ENCODE results near the gene LURAP1L. TPM values are rescaled to one million over a fixed set of nuclear protein-coding genes. Genes with fewer than 3 reads are reported as not detected.

The LURAP1L gene
- total and polyA plus RNA-seq, 11 donors: 1.4 to 5.7 (median 2.9) TPM

DNA sequence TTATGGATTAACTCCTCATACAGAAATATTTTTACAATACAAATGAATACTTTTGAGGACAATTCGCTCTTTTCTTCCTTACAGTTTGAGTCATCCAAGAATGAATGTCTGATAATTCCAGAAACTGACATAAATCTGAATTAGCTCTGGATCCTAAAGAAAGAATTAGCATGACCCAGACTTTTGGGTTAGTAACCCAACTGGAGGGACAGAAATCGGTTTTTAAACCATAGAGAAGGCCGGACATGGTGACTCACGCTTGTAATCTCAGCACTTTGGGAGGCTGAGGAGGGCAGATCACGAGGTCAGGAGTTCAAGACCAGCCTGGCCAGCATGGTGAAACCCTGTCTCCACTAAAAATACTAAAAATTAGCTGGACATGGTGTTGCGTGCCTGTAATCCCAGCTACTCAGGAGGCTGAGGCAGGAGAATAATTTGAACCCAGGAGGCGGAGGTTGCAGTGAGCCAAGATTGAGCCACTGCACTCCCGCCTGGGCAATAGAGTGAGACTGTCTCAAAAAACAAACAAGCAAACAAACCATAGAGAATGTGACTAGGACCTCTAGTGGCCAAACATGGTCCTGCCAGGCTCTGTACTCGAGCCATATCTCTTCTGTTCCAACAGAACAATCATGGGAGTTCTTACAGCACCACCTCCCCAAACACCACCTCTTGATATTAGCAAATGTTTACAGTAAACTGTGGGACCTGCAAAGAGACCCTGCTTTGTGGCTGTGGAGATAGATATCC, 44.8 kb downstream of the LURAP1L start:
- Histone ChIP-seq H3K4me3 (no peak overlapping the region), H3K36me3 (peaks cover 0 to 11% (median 0%) of the 10 kb centered on the region in 9 donors), H3K9me3 (no peaks in the 10 kb centered on the region), H3K27me3 (no peaks in the 10 kb centered on the region), H3K4me1 (peaks cover 0 to 21% (median 4%) of the 10 kb centered on the region in 12 donors), H3K27ac (peak overlapping the region in 1 of 12 donors; percentile 25)
- no peak for DNase-seq
- ATAC-seq: no peak
- no peak for TF ChIP-seq POLR2A (IDR thresholded peaks at IDR 0.05)
- TF ChIP-seq, protein P1, sequence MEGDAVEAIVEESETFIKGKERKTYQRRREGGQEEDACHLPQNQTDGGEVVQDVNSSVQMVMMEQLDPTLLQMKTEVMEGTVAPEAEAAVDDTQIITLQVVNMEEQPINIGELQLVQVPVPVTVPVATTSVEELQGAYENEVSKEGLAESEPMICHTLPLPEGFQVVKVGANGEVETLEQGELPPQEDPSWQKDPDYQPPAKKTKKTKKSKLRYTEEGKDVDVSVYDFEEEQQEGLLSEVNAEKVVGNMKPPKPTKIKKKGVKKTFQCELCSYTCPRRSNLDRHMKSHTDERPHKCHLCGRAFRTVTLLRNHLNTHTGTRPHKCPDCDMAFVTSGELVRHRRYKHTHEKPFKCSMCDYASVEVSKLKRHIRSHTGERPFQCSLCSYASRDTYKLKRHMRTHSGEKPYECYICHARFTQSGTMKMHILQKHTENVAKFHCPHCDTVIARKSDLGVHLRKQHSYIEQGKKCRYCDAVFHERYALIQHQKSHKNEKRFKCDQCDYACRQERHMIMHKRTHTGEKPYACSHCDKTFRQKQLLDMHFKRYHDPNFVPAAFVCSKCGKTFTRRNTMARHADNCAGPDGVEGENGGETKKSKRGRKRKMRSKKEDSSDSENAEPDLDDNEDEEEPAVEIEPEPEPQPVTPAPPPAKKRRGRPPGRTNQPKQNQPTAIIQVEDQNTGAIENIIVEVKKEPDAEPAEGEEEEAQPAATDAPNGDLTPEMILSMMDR (IDR thresholded peaks at IDR 0.05): peak in 11 of 12 donors; percentile 7 to 50 (median 32)
- intact Hi-C loops (cut with DNase I): loop anchor here in 4 of 10 donors (2.0 to 10.0 kb wide), 6 partner anchors 42 to 97 kb away; partner anchors contain the start of gene LURAP1L (in 2 of the 4)
- 89 to 95% (median 94%) methylated on average over 9 of the region's 9 CpGs for WGBS, 4 donors

DNA sequence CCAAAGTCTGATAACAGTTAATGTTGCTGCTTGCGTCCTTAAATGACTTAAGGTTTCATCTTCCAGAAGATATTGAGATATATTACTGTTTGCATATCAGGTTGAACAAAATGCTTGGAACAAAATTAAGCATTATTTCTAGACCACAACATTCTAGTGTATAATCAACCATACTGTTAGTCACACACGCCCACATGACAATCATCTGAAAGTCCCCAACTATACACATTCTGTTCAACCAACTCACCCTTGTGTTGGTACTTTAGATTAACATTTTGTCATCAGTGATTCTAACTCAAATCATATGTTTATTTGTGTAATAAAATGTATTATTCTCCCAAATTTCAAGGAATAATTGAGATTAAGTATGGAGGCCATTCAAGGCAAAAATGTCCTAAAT, 47.3 kb downstream of the LURAP1L start:
- no peak overlapping the region for H3K27ac ChIP-seq
- intact Hi-C loops (cut with DNase I): loop anchor here in 1 of 10 donors (5.0 kb wide), 1 partner anchor 40 kb away; no protein-coding TSS in a partner anchor
- no peaks in the 10 kb centered on the region for H3K9me3 ChIP-seq
- no peak overlapping the region for H3K4me3 ChIP-seq
- no peak for ATAC-seq
- DNase-seq: no peak
- peaks cover 0 to 11% (median 0%) of the 10 kb centered on the region in 9 donors for H3K36me3 ChIP-seq
- WGBS, 4 donors: 95 to 97% (median 96%) methylated on average over 2 of the region's 2 CpGs
- TF ChIP-seq, protein P1 (IDR thresholded peaks at IDR 0.05): no peak
- TF ChIP-seq POLR2A (IDR thresholded peaks at IDR 0.05): no peak
- no peaks in the 10 kb centered on the region for H3K27me3 ChIP-seq
- peaks cover 0 to 15% (median 1%) of the 10 kb centered on the region in 12 donors for H3K4me1 ChIP-seq

DNA sequence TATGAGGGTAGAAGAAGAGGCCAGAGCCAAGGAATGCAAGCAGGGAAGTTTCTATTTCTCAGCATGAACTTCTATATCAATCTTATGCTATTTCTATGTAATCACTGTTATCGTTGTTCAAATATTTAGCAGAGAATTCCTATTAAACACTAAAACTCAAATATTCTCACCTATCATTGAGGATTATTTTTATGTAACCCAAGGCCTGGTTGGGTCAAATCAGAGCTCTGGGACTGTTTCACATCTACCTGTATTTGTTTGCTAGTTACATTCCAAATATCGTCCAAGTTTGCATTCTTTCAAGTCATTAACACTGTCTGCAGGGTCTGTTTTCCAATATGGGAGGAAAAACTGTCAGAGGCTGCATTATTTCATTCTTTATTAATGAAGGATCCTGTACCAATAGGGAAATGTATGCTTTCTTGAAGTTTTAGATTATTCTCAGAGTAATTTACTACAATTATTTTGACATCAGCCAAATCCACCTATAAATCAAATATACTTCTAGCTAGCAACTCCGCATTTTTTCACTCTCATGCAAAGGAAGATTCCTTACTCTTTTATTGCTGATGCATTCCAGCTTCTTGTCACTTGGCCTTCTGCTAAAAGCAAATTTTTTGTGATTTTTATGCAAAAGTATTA, 52.2 kb downstream of the LURAP1L start:
- Histone ChIP-seq H3K27me3 (no peaks in the 10 kb centered on the region), H3K4me3 (no peak overlapping the region)

More for the DNA sequence above, 52.2 kb downstream of the LURAP1L start:
- intact Hi-C loops (cut with DNase I): no loop called here
- TF ChIP-seq, protein P1 (IDR thresholded peaks at IDR 0.05): no peak
- TF ChIP-seq POLR2A (IDR thresholded peaks at IDR 0.05): no peak
- ATAC-seq (no peak), DNase-seq (no peak)
- H3K36me3 ChIP-seq: peaks cover 0 to 7% (median 0%) of the 10 kb centered on the region in 9 donors
- no peaks in the 10 kb centered on the region for H3K4me1 ChIP-seq
- 80 to 84% (median 83%) methylated on average over 3 of the region's 3 CpGs for WGBS, 4 donors
- no peaks in the 10 kb centered on the region for H3K9me3 ChIP-seq
- H3K27ac ChIP-seq: no peak overlapping the region

Measured in heart left ventricle (tissue), 16 donors.